HCT116 (cell line): Measurements from ENCODE around the gene IGFBP6.

ENCODE experiments used
- POLR2A ChIP-seq: IDR thresholded peaks from 2 replicates; pipeline ENCODE4 v1.7.0; 2011; ENCODE audit warnings: borderline replicate concordance; ENCODE audit not compliant: insufficient read depth, insufficient read length; ENCODE audit errors: extremely low read depth
- POLR2AphosphoS5 ChIP-seq: IDR thresholded peaks from 2 replicates; pipeline ENCODE4 v1.6.1; 2011; ENCODE audit warnings: mild to moderate bottlenecking, low read depth, low read length, moderate library complexity
- ZNF274 ChIP-seq: fragments of 200-500 bp; sonication (Bioruptor generic); IDR thresholded peaks from 2 replicates; pipeline ENCODE4 v1.6.1; 2014; ENCODE audit warnings: mild to moderate bottlenecking, low read depth, low read length, inconsistent platforms
- TF ChIP-seq, protein P1 (sequence below), 3 experiments: fragments of 200-600 bp in 1 of 3; sonication (generic) in 1 of 3; IDR thresholded peaks in 2 of 3; conservative IDR thresholded peaks in 1 of 3; 2 replicates each; pipeline ENCODE4 v1.5.1; 2012 to 2017; ENCODE audit warnings: low read depth in 2 of 3, low read length in 2 of 3, antibody characterized with exemption in 1 of 3, borderline replicate concordance in 1 of 3, control low read depth in 1 of 3, mild to moderate bottlenecking in 1 of 3, mixed read lengths in 1 of 3, mixed run types in 1 of 3, moderate library complexity in 1 of 3; ENCODE audit not compliant: insufficient read depth in 1 of 3
- TF ChIP-seq, protein P2 (sequence below): IDR thresholded peaks from 2 replicates; pipeline ENCODE4 v1.6.1; 2012; ENCODE audit warnings: low read depth

DNA sequence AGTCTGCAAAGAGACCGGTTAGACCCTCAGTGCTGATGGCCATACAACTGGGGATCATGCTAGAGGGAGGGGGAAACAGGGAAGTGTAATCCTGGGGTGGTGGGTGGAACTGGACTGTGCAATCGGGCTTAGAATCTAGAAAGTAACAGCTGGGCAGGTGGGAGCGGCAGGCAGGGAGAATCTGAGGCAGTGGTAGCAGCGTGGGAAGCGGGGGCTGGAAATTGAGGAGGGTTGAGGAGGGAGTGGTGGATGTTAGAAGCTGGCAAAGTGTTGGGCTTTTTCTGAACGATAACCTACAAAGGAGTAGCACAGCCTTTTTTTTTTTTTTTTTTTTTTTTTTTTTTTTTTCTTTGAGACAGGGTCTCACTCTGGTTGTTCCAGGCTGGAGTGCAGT lies 3.1 kb upstream of the IGFBP6 start:
- TF ChIP-seq ZNF274 (no peak), POLR2A (no peak), POLR2AphosphoS5 (no peak)
- TF ChIP-seq, protein P1, sequence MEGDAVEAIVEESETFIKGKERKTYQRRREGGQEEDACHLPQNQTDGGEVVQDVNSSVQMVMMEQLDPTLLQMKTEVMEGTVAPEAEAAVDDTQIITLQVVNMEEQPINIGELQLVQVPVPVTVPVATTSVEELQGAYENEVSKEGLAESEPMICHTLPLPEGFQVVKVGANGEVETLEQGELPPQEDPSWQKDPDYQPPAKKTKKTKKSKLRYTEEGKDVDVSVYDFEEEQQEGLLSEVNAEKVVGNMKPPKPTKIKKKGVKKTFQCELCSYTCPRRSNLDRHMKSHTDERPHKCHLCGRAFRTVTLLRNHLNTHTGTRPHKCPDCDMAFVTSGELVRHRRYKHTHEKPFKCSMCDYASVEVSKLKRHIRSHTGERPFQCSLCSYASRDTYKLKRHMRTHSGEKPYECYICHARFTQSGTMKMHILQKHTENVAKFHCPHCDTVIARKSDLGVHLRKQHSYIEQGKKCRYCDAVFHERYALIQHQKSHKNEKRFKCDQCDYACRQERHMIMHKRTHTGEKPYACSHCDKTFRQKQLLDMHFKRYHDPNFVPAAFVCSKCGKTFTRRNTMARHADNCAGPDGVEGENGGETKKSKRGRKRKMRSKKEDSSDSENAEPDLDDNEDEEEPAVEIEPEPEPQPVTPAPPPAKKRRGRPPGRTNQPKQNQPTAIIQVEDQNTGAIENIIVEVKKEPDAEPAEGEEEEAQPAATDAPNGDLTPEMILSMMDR (IDR thresholded peaks at IDR 0.05 in 2 of 3, conservative IDR thresholded peaks at IDR 0.05 in 1 of 3; ENCODE audit: borderline replicate concordance in 1 of 3, insufficient read depth in 1 of 3, low read depth in 2 of 3, low read length in 2 of 3): no peak
- TF ChIP-seq, protein P2, sequence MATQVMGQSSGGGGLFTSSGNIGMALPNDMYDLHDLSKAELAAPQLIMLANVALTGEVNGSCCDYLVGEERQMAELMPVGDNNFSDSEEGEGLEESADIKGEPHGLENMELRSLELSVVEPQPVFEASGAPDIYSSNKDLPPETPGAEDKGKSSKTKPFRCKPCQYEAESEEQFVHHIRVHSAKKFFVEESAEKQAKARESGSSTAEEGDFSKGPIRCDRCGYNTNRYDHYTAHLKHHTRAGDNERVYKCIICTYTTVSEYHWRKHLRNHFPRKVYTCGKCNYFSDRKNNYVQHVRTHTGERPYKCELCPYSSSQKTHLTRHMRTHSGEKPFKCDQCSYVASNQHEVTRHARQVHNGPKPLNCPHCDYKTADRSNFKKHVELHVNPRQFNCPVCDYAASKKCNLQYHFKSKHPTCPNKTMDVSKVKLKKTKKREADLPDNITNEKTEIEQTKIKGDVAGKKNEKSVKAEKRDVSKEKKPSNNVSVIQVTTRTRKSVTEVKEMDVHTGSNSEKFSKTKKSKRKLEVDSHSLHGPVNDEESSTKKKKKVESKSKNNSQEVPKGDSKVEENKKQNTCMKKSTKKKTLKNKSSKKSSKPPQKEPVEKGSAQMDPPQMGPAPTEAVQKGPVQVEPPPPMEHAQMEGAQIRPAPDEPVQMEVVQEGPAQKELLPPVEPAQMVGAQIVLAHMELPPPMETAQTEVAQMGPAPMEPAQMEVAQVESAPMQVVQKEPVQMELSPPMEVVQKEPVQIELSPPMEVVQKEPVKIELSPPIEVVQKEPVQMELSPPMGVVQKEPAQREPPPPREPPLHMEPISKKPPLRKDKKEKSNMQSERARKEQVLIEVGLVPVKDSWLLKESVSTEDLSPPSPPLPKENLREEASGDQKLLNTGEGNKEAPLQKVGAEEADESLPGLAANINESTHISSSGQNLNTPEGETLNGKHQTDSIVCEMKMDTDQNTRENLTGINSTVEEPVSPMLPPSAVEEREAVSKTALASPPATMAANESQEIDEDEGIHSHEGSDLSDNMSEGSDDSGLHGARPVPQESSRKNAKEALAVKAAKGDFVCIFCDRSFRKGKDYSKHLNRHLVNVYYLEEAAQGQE: no peak
